ENCODE measurements around the gene SLC25A10.

SLC25A10 gene

GRCh38 chr17:81687770-81688541 is 24.1 kb upstream of the SLC25A10 start:
- H3K4me3 ChIP-seq (ENCODE audit: low read depth, low read length) = no peak overlapping the region
- H3K4me1 ChIP-seq (ENCODE audit: control insufficient read depth, insufficient read depth, low read length) = peaks cover 6% of the 10 kb centered on the region
- H3K27ac ChIP-seq (ENCODE audit: low read depth, low read length) = no peak overlapping the region
- H3K36me3 ChIP-seq (ENCODE audit: control insufficient read depth, insufficient read depth, low read length) = peaks cover 72% of the 10 kb centered on the region
- H3K9ac ChIP-seq (ENCODE audit: low read depth, low read length) = no peak overlapping the region
- no peaks in the 10 kb centered on the region for H3K9me3 ChIP-seq (ENCODE audit: control insufficient read depth, insufficient read depth, low read length)
- no peaks in the 10 kb centered on the region for H3K27me3 ChIP-seq (ENCODE audit: control insufficient read depth, insufficient read depth, low read length)

GRCh38 chr17:81688616-81689015 is 23.5 kb upstream of the SLC25A10 start:
- Histone ChIP-seq H3K9ac (ENCODE audit: low read depth, low read length) (no peak overlapping the region), H3K36me3 (ENCODE audit: control insufficient read depth, insufficient read depth, low read length) (peaks cover 72% of the 10 kb centered on the region), H3K4me1 (ENCODE audit: control insufficient read depth, insufficient read depth, low read length) (peaks cover 6% of the 10 kb centered on the region), H3K9me3 (ENCODE audit: control insufficient read depth, insufficient read depth, low read length) (no peaks in the 10 kb centered on the region), H3K4me3 (ENCODE audit: low read depth, low read length) (no peak overlapping the region), H3K27me3 (ENCODE audit: control insufficient read depth, insufficient read depth, low read length) (no peaks in the 10 kb centered on the region), H3K27ac (ENCODE audit: low read depth, low read length) (no peak overlapping the region)

- no peaks in the 10 kb centered on the region for H3K27me3 ChIP-seq (ENCODE audit: control insufficient read depth, insufficient read depth, low read length)
- H3K27ac ChIP-seq (ENCODE audit: low read depth, low read length) = no peak overlapping the region
- H3K4me3 ChIP-seq (ENCODE audit: low read depth, low read length) = no peak overlapping the region
- no peaks in the 10 kb centered on the region for H3K9me3 ChIP-seq (ENCODE audit: control insufficient read depth, insufficient read depth, low read length)
- H3K9ac ChIP-seq (ENCODE audit: low read depth, low read length) = no peak overlapping the region
- H3K36me3 ChIP-seq (ENCODE audit: control insufficient read depth, insufficient read depth, low read length) = peaks cover 85% of the 10 kb centered on the region
- H3K4me1 ChIP-seq (ENCODE audit: control insufficient read depth, insufficient read depth, low read length) = 0 out of 2 replicates have a peak, but pooled peaks cover under 1% of the 10 kb centered on the region
These were observed 22.0 kb upstream of the SLC25A10 start for GRCh38 chr17:81690066-81690465.

- Histone ChIP-seq H3K9me3 (ENCODE audit: control insufficient read depth, insufficient read depth, low read length) (no peaks in the 10 kb centered on the region), H3K27ac (ENCODE audit: low read depth, low read length) (no peak overlapping the region)
These were observed 21.5 kb upstream of the SLC25A10 start for GRCh38 chr17:81690549-81690948.

GRCh38 chr17:81691196-81691595 is 20.9 kb upstream of the SLC25A10 start:
- no peak overlapping the region for H3K27ac ChIP-seq (ENCODE audit: low read depth, low read length)
- H3K9me3 ChIP-seq (ENCODE audit: control insufficient read depth, insufficient read depth, low read length) = no peaks in the 10 kb centered on the region
- H3K27me3 ChIP-seq (ENCODE audit: control insufficient read depth, insufficient read depth, low read length) = no peaks in the 10 kb centered on the region
- H3K9ac ChIP-seq (ENCODE audit: low read depth, low read length) = no peak overlapping the region
- no peaks in the 10 kb centered on the region for H3K4me1 ChIP-seq (ENCODE audit: control insufficient read depth, insufficient read depth, low read length)
- peaks cover 87% of the 10 kb centered on the region for H3K36me3 ChIP-seq (ENCODE audit: control insufficient read depth, insufficient read depth, low read length)
- no peak overlapping the region for H3K4me3 ChIP-seq (ENCODE audit: low read depth, low read length)

More at GRCh38 chr17:81690549-81690948, 21.5 kb upstream of the SLC25A10 start:
- H3K4me1 ChIP-seq (ENCODE audit: control insufficient read depth, insufficient read depth, low read length) = no peaks in the 10 kb centered on the region
- H3K9ac ChIP-seq (ENCODE audit: low read depth, low read length) = no peak overlapping the region
- H3K27me3 ChIP-seq (ENCODE audit: control insufficient read depth, insufficient read depth, low read length) = no peaks in the 10 kb centered on the region
- H3K4me3 ChIP-seq (ENCODE audit: low read depth, low read length) = no peak overlapping the region
- H3K36me3 ChIP-seq (ENCODE audit: control insufficient read depth, insufficient read depth, low read length) = peaks cover 87% of the 10 kb centered on the region

- H3K27me3 ChIP-seq (ENCODE audit: control insufficient read depth, insufficient read depth, low read length) = no peaks in the 10 kb centered on the region
- H3K36me3 ChIP-seq (ENCODE audit: control insufficient read depth, insufficient read depth, low read length) = peaks cover 87% of the 10 kb centered on the region
- no peaks in the 10 kb centered on the region for H3K9me3 ChIP-seq (ENCODE audit: control insufficient read depth, insufficient read depth, low read length)
- no peak overlapping the region for H3K4me3 ChIP-seq (ENCODE audit: low read depth, low read length)
- H3K4me1 ChIP-seq (ENCODE audit: control insufficient read depth, insufficient read depth, low read length) = no peaks in the 10 kb centered on the region
- no peak overlapping the region for H3K27ac ChIP-seq (ENCODE audit: low read depth, low read length)
- no peak overlapping the region for H3K9ac ChIP-seq (ENCODE audit: low read depth, low read length)
These were observed 20.5 kb upstream of the SLC25A10 start for GRCh38 chr17:81691608-81692007.

- peaks cover 85% of the 10 kb centered on the region for H3K36me3 ChIP-seq (ENCODE audit: control insufficient read depth, insufficient read depth, low read length)
- no peaks in the 10 kb centered on the region for H3K9me3 ChIP-seq (ENCODE audit: control insufficient read depth, insufficient read depth, low read length)
- no peak overlapping the region for H3K27ac ChIP-seq (ENCODE audit: low read depth, low read length)
- H3K4me3 ChIP-seq (ENCODE audit: low read depth, low read length) = no peak overlapping the region
- no peaks in the 10 kb centered on the region for H3K4me1 ChIP-seq (ENCODE audit: control insufficient read depth, insufficient read depth, low read length)
- H3K9ac ChIP-seq (ENCODE audit: low read depth, low read length) = no peak overlapping the region
- H3K27me3 ChIP-seq (ENCODE audit: control insufficient read depth, insufficient read depth, low read length) = no peaks in the 10 kb centered on the region
These were observed 18.4 kb upstream of the SLC25A10 start for GRCh38 chr17:81693509-81694210.

- H3K9ac ChIP-seq (ENCODE audit: low read depth, low read length) = no peak overlapping the region
- H3K4me3 ChIP-seq (ENCODE audit: low read depth, low read length) = no peak overlapping the region
- H3K4me1 ChIP-seq (ENCODE audit: control insufficient read depth, insufficient read depth, low read length) = no peaks in the 10 kb centered on the region
- H3K9me3 ChIP-seq (ENCODE audit: control insufficient read depth, insufficient read depth, low read length) = no peaks in the 10 kb centered on the region
- H3K36me3 ChIP-seq (ENCODE audit: control insufficient read depth, insufficient read depth, low read length) = peaks cover 79% of the 10 kb centered on the region
- no peaks in the 10 kb centered on the region for H3K27me3 ChIP-seq (ENCODE audit: control insufficient read depth, insufficient read depth, low read length)
- H3K27ac ChIP-seq (ENCODE audit: low read depth, low read length) = no peak overlapping the region
These were observed 17.3 kb upstream of the SLC25A10 start for GRCh38 chr17:81694810-81695209.

- Histone ChIP-seq H3K9ac (ENCODE audit: low read depth, low read length) (no peak overlapping the region), H3K27me3 (ENCODE audit: control insufficient read depth, insufficient read depth, low read length) (no peaks in the 10 kb centered on the region), H3K9me3 (ENCODE audit: control insufficient read depth, insufficient read depth, low read length) (no peaks in the 10 kb centered on the region), H3K27ac (ENCODE audit: low read depth, low read length) (no peak overlapping the region), H3K36me3 (ENCODE audit: control insufficient read depth, insufficient read depth, low read length) (peaks cover 75% of the 10 kb centered on the region), H3K4me1 (ENCODE audit: control insufficient read depth, insufficient read depth, low read length) (no peaks in the 10 kb centered on the region), H3K4me3 (ENCODE audit: low read depth, low read length) (no peak overlapping the region)
These were observed 16.9 kb upstream of the SLC25A10 start for GRCh38 chr17:81695211-81695610.

- H3K27me3 ChIP-seq (ENCODE audit: control insufficient read depth, insufficient read depth, low read length) = no peaks in the 10 kb centered on the region
- no peak overlapping the region for H3K9ac ChIP-seq (ENCODE audit: low read depth, low read length)
- no peaks in the 10 kb centered on the region for H3K4me1 ChIP-seq (ENCODE audit: control insufficient read depth, insufficient read depth, low read length)
- no peak overlapping the region for H3K4me3 ChIP-seq (ENCODE audit: low read depth, low read length)
- H3K36me3 ChIP-seq (ENCODE audit: control insufficient read depth, insufficient read depth, low read length) = peaks cover 73% of the 10 kb centered on the region
- H3K9me3 ChIP-seq (ENCODE audit: control insufficient read depth, insufficient read depth, low read length) = no peaks in the 10 kb centered on the region
- H3K27ac ChIP-seq (ENCODE audit: low read depth, low read length) = no peak overlapping the region
These were observed 16.3 kb upstream of the SLC25A10 start for GRCh38 chr17:81695801-81696200.

GRCh38 chr17:81696218-81696941 is 15.7 kb upstream of the SLC25A10 start:
- peaks cover 73% of the 10 kb centered on the region for H3K36me3 ChIP-seq (ENCODE audit: control insufficient read depth, insufficient read depth, low read length)

More at GRCh38 chr17:81696218-81696941, 15.7 kb upstream of the SLC25A10 start:
- Histone ChIP-seq H3K4me3 (ENCODE audit: low read depth, low read length) (no peak overlapping the region), H3K27me3 (ENCODE audit: control insufficient read depth, insufficient read depth, low read length) (no peaks in the 10 kb centered on the region), H3K4me1 (ENCODE audit: control insufficient read depth, insufficient read depth, low read length) (no peaks in the 10 kb centered on the region), H3K9ac (ENCODE audit: low read depth, low read length) (no peak overlapping the region), H3K27ac (ENCODE audit: low read depth, low read length) (no peak overlapping the region), H3K9me3 (ENCODE audit: control insufficient read depth, insufficient read depth, low read length) (no peaks in the 10 kb centered on the region)
